GM12878 (cell line): ENCODE data around the gene LFNG.

Experiments
- CHD2 ChIP-seq: IDR thresholded peaks from 2 replicates; pipeline ENCODE4 v1.6.1; 2011; ENCODE audit warnings: low read depth, low read length, improper control_type of control experiment, borderline replicate concordance
- CTCF ChIP-seq, 3 experiments: IDR thresholded peaks in 2 of 3; conservative IDR thresholded peaks in 1 of 3; 2 replicates each; pipeline ENCODE4 v1.5.1; 2011; ENCODE audit warnings: low read depth in 3 of 3, low read length in 3 of 3, mild to moderate bottlenecking in 3 of 3, control low read depth in 2 of 3, moderate library complexity in 2 of 3, inconsistent platforms in 1 of 3, mixed read lengths in 1 of 3; ENCODE audit not compliant: control insufficient read depth in 2 of 3, insufficient read depth in 1 of 3; ENCODE audit errors: extremely low read depth in 1 of 3
- EGR1 ChIP-seq, 2 experiments: IDR thresholded peaks; 1 replicate in 1 of 2; 2 replicates in 1 of 2; pipeline ENCODE4 v1.6.1; 2011 to 2012; ENCODE audit warnings: low read depth in 2 of 2, low read length in 2 of 2, borderline replicate concordance in 1 of 2, mild to moderate bottlenecking in 1 of 2, moderate library complexity in 1 of 2
- EZH2 ChIP-seq: IDR thresholded peaks from 2 replicates; pipeline ENCODE4 v1.6.1; 2012; ENCODE audit warnings: low read depth, mild to moderate bottlenecking, control low read depth, inconsistent platforms, low read length, borderline replicate concordance; ENCODE audit not compliant: control insufficient read depth
- HDAC2 ChIP-seq: fragments of 200-600 bp; sonication (generic); IDR thresholded peaks from 2 replicates; pipeline ENCODE4 v1.6.1; 2017
- MLLT1 ChIP-seq: fragments of 450-650 bp; IDR thresholded peaks from 2 replicates; pipeline ENCODE4 v1.6.1; 2016; ENCODE audit warnings: mild to moderate bottlenecking
- NR2C2 ChIP-seq: IDR thresholded peaks from 2 replicates; pipeline ENCODE4 v1.6.1; 2011; ENCODE audit warnings: borderline replicate concordance, low read depth; ENCODE audit not compliant: control insufficient read depth, insufficient read length
- POLR2A ChIP-seq: IDR thresholded peaks from 2 replicates; pipeline ENCODE4 v1.6.1; 2011; ENCODE audit warnings: low read depth, mild to moderate bottlenecking, low read length
- RCOR1 ChIP-seq: conservative IDR thresholded peaks from 2 replicates; pipeline ENCODE4 v1.6.1; 2012; ENCODE audit warnings: low read depth, low read length, improper control_type of control experiment
- RELA ChIP-seq: fragments of 450-650 bp; IDR thresholded peaks from 2 replicates; pipeline ENCODE4 v1.8.0; 2014; ENCODE audit warnings: borderline replicate concordance; ENCODE audit not compliant: partially characterized antibody
- REST ChIP-seq: IDR thresholded peaks from 2 replicates; pipeline ENCODE4 v1.6.1; 2012; ENCODE audit warnings: mild to moderate bottlenecking, low read depth, low read length
- ZNF274 ChIP-seq: IDR thresholded peaks from one replicate; pipeline ENCODE4 v1.8.0; 2011; ENCODE audit not compliant: insufficient read length, insufficient read depth

GRCh38 chr7:2499181-2499580, 20.4 kb upstream of the LFNG start:
- TF ChIP-seq ZNF274 (no peak), POLR2A (no peak), MLLT1 (no peak), RELA (no peak), HDAC2 (no peak), EZH2 (no peak), RCOR1 (no peak), CHD2 (no peak), NR2C2 (no peak), EGR1 (IDR thresholded peaks at IDR 0.05; ENCODE audit: borderline replicate concordance in 1 of 2, low read depth in 2 of 2, low read length in 2 of 2) (no peak), REST (no peak), CTCF (IDR thresholded peaks at IDR 0.05 in 2 of 3, conservative IDR thresholded peaks at IDR 0.05 in 1 of 3; ENCODE audit: control insufficient read depth in 2 of 3, extremely low read depth in 1 of 3, insufficient read depth in 1 of 3, low read depth in 3 of 3, low read length in 3 of 3) (no peak)
